ENCODE measurements around the gene SLC66A1.

SLC66A1 gene

DNA sequence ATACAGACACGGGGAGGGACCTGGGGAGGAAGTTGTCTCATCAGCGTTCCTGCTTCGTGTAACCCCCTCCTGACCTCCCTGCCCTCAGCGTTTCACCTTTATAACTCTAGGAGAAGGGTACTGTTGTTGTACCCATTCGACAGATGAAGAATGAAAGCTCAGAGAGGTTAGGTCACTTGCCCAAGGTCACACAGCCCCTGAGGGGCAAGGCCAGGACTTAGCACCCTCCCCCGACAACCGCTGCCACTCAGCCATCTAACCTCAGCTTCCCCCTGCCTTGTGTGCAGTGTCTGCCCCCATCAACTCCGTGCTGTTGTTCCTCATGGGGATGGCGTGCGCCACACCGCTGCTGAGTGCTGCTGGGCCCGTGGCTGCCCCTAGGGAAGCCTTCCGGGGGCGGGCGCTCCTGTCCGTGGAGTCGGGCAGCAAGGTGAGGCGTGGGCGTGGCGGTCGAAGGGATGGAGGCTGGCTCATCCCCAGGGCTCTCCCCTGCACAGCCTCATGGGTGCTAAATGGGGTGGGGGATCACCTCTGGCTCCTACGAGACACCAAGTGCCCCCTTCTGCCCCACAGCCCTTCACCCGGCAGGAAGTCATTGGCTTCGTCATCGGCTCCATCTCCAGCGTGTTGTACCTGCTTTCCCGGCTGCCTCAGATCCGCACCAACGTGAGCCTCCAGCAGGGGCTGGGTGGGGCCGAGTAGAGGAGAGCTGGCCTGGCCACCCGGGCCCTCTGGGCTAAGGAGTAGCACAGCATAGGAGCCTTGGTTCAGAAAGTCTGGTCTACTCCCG, 14.0 kb downstream of the SLC66A1 start:
- no peak for DNase-seq

DNA sequence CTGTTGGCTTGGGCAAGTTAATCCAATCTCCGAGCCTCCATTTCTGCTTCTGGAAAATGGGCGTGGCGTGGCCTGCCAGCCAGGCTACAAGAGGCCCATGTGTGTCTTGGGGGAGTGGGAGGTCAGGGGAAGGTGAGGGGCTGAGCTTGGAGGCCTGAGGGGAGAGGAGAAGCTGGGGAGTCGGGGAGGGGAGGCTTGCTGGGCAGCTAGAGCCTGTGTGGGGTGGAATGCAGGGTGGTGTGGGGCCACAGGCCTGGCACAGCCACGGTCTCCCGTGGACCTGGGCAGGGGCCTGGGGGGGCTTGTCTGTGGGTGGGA, 14.6 kb downstream of the SLC66A1 start:
- DNase-seq, result no peak

DNA sequence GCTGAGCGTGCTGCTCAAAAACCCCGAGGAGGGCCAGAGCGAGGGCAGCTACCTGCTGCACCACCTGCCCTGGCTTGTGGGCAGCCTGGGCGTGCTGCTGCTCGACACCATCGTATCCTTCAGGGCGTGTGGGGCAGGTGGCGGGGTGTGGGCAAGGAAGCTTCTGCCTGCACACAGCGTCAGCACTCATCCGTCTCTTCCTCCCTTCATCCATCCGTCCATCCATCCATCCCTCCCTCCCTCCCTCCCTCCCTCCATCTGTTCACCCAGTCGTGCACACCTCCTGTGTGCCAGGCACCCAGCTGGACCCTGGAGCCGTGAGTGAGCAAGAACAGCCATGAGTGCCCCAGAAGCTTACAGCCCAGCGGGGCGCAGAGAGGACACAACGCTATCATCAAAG, 15.2 kb downstream of the SLC66A1 start:
- no peak for DNase-seq

DNA sequence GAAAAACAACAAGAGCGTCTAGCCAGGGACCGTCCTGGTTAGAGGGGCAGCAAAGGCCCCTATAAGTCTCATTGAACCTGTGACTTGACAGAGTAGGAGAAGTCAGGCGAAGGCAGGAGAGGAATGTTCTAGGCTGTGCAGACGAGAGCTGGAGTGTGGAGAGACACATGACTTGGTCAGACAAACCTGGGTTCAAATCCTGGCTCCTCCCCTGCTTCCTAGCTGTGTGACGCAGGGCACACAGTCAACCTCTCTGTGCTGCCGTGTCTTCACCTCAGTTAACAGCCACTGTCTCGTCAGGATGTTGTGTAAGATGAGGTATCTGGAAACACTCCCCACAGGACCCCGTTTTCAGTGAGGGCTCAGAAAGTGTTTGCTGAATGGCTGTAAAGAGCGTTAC, 15.6 kb downstream of the SLC66A1 start:
- no peak for DNase-seq

DNA sequence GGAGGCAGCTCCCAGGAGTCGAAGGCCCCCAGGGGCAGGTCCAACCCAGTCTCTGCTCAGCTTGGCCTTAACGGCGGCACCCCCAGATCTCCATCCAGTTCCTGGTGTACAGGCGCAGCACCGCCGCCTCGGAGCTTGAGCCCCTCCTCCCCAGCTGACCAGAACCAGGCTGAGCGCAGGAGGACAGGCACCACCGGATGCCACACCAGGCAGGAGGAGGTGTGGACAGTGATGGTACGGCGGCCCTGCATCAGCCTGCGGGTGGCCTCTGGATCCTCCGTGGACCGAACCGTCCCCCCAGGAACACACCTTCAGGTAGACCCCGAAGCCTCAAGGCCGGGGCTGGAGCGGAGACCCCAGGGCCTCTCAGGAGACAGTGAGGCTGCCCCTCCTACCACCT, 16.4 kb downstream of the SLC66A1 start:
- DNase-seq, result no peak

DNA sequence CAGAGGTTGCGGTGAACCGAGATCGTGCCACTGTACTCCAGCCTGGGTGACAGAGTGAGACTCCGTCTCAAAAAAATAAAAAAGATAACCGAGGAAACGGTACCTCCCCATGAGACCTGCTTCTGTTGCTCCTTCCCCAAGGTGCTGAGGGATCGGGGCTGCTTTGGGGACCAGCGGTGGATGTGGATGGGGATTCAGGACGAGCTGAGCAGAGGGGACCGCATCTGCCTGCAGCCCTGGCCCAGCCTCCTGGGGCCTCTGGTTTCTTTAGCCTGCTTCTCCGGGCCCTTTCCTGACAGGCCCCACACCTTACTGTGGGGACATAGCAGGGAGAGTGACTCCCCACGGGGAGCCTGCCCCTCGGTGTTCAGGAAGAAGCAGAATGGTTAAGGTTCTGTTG, 17.1 kb downstream of the SLC66A1 start:
- DNase-seq, result no peak

DNA sequence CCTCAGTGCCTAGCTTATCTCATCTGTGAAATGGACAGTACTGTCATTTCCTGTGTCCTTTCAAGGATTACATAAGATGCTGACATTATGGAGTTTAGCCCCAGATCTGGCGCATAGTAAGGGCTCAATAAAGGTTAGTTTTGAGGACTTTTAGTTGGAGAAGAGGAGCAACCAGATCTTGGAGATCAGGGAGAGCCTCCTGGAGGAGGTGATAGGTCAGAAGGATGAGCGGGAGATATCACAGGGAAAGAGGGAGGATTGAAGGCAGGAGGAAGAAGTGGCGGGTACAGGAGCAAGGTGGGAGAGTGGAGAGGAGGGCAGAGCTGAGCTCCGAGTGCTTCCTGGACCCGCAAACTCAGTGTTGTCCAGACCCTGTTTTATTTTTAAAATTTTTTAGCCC, 17.5 kb downstream of the SLC66A1 start:
- DNase-seq, result no peak

DNA sequence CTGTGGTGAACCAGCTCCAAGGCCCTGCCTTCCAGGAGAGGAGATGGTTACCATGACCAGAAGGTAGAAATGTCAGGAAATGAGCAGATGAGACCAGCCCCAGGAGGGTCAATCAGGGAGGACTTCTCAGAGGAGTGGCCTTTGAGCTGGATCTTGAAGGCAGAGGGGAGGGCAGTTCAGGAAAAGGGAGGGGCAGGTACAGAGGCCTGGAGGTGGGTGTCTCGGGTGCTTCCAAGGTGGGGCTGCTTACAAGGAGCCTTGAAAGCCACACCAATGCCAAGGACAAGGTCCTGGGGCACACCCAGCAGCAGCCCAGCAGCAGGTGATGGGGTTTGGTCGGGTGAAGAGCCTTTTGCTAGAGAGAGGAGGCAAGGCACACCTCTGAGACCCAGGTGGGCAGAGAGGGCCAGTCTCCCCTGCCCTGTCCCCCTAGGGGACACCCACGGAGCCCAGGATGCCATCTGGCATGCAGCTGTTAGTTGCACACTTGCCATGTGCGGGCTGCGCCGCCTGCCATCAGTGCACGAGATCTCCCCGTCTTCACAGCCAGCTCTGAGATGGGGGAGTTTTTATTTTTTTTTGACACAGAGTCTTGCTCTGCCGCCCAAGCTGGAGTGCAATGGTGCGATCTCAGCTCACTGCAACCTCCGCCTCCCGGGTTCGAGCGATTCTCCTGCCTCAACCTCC, 18.5 kb downstream of the SLC66A1 start:
- DNase-seq, result no peak

DNA sequence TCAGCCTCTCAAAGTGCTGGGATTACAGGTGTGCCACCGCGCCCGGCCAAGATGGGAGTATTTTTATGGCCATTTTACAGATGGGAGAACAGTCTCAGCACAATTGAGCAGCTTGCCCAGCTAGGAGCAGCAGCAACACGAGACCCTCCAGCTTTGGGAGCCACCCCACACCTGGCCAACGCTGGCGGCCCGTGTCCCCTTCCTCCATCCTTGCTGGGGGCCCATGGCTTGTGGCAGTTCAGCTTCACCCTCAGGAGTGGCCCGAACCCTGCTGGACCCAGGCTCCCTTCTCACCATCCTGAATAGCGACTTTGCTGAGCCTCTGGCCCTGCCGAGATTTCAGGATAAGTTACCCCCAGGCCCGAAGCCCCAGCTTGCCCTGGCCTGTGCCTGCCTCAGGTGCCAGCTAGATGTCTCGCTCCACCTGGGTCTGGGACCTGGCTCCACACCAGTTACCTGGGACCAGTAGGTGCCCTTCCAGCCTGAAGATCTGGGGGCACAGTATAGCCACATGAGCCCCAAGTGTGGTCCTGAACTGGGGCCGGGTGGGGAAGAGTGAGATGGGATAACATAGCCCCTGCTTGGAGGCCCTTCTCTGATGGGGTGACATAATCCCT, 19.2 kb downstream of the SLC66A1 start:
- DNase-seq, result no peak

DNA sequence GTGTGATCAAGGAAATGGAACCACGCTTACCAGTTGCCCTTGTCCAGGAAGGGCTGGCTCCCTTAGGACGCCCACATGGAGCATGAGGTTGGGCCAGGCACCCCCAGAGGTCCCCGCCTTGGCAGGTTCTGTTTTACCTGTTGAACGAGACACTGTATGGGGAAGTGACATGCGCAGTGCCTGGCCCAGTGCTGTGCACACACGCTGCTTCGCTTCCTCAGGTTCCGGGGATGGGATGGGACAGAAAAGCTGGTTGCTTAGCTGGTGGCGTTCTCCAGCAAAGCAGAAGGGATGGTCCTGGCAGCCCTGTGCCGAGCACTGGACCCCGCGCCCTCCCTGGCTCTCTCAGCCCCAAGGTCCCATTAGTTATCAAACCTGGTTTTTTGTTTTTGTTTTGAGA, 20.7 kb downstream of the SLC66A1 start:
- no peak for DNase-seq

DNA sequence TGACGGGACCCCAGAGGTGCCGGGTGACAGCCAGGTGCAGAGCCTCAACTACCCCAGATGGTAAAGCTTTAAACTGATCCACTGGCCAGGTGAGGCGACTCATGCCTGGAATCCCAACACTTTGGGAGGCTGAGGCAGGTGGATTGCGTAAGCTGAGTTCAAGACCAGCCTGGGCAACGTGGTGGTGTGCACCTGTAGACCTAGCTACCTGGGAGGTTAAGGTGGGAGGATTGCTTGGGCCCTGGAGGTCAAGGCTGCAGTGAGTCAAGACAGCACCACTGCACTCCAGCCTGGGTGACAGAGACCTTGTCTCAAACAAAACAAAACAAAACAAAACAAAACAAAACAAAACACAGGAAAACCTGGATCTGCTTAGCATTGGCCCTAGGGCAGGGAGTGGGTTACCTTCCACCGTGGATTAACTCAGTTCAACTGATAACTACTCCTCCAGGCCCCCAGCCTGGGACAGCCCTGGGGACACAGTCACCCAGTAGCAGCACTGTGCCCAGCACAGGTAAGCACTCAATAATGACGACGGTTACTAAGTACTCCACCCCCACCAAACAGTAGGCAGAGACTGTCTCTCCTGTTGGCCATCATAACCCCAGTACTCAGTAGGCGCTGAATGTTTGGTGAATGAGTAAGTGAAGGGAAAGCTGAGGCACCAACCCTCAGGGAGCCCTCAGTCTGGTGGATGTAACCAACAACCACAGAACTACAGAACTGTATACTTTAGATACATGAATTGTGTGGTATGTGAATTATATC, 21.6 kb downstream of the SLC66A1 start:
- no peak for DNase-seq

DNA sequence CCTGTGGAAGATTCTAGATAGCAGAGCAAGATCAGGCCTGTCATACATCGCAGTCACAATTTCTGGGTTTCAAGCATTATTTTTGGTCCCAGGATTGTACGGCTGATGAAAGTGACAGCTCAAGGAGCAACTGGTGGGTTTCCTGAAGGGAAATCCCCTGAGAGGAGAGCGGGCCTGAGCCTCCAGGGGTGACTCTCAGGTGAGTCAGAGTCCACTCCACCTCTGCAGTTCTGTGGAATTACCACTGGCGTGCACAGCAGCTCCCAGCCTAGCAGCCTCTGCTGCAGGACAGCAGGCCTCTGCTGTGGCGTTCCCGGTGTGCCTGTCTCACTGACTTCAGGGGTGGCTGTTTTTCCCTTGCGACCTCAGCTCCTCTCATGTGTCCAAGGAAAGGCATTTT, 24.4 kb downstream of the SLC66A1 start:
- DNase-seq, result no peak

DNA sequence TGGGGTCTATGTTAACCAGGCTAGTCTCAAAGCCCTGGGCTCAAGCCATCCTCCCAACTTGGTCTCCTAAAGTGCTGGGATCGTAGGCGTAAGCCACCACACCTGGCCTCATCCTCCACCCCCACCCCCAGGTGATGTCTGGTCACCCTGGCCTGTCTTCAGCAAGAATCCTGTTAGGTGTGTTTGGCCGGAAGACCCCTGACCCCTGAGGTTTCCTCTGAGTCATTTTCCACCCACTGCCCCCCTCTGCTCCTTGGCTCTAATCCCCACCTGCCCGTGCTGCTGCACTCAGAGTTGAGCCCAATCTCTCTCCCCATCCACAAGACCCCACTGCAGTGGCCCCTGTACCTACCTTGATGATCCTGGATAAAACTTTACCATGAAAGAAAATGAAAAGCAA, 25.2 kb downstream of the SLC66A1 start:
- no peak for DNase-seq

DNA sequence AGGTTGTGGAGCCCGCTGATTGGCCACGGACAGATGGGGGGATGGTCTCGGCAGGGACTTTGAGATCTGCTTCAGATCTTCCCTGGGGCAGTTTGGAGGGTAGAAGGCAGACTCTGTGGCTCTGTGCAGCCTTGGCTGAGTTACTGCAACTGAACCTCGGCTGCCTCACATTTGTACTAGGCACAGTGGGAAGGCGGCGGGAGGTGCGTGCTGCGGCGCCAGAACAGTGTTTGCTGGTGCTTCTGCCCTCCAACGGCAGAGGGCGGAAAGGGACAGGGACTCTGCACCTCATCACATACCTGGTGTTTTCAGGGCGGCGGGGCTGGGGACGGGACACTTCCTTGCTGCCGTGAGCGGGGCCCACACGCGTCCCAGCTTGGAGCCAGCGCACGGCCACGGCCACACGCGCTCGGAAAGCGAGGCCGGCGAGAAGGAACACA, 26.2 kb downstream of the SLC66A1 start:
- no peak for DNase-seq

DNA sequence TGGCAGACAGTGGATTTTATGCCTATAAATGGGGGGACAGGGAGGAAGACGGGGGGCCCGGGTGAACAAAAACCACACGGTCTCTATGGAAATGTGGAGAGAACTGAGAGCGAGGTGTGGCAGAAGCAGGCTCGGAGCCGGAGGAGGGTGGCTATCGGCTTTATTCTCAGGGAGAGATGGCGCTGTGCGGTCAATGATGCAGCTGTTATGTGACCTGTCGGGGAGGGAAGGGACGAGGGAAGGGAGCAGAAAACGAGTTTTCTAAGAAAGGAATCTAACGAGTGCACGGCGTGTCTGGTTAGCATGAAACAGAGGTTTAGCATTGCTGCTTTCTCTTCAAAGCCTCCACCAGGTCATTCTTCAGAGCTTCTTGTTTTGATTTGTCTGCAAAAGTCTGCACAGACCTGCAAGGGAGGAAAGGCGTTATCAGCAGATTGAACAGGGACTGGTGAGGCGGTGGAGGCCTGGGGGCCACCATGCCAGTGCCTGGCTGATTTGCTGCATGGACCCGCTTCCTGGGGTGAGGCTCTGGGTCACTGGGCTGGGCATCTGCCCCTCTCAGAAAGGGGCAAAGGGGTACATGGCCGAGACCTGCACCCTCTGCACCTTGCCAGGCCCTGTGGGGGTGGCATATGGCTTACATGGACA, 27.2 kb downstream of the SLC66A1 start:
- no peak for DNase-seq

DNA sequence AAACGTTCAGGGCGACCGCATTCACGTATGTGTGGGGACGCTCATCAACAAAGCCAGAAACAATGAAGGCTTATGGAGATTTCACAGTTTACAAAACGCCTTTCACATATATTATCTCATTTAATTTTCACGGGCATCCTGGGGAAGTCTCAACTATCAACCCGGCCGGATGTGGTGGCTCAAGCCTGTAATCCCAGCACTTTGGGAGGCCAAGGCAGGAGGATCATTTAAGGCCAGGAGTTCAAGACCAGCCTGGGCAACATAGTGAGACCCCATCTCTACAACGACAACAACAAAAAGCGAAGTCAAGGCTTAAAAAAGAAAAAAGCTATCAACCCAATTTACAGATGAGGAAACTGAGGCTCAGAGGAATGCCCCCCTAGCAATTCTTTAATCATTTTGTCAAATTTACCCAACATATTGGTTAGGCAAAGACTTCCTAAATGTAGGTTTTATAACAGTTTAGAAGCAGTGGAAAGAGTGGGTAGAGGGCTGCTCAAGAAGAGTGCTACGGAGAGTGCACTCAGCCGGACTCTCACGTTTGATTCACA, 28.3 kb downstream of the SLC66A1 start:
- DNase-seq, result no peak

DNA sequence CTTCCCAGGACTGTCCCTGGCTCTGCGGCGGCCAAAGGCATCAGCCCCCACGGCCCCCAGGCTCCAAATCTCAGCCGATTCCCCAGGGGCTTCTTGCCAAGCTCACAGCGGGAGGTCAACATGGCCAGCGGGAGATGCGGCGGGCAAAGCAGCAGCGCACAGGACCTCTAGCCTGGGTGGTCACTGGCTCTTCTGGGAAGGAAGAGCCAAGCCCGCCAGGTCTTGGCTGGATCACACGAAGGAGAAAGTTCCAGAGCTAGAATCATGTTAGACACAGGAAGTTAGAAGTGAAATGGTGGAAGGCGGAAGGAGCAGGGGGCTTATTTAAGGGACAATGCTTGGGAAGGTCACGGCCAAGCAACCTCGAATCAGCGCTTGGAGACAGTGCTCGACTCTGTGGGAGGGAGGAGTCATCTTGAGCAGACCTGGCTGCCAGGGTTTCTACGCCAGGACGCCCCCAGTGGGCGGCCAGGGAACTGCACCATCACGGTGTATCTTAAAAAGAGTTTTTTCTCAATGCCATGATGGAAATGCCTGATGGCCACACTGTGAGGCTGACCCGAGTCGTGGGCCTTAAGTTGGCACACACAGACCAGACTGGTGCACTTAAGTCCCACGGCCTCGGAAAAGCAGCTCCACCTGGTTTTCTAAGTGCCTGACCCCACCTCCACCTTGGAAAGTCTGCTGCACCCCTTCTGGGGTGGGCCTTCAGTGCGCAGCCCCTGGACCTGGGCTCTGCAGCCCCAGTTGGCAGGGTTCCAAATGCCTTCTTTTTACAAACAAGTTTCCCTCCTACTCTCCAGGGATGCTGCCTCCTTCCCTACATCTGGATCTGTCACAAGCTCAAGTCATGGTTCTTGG, 29.3 kb downstream of the SLC66A1 start:
- peak; percentile 65 for DNase-seq

DNA sequence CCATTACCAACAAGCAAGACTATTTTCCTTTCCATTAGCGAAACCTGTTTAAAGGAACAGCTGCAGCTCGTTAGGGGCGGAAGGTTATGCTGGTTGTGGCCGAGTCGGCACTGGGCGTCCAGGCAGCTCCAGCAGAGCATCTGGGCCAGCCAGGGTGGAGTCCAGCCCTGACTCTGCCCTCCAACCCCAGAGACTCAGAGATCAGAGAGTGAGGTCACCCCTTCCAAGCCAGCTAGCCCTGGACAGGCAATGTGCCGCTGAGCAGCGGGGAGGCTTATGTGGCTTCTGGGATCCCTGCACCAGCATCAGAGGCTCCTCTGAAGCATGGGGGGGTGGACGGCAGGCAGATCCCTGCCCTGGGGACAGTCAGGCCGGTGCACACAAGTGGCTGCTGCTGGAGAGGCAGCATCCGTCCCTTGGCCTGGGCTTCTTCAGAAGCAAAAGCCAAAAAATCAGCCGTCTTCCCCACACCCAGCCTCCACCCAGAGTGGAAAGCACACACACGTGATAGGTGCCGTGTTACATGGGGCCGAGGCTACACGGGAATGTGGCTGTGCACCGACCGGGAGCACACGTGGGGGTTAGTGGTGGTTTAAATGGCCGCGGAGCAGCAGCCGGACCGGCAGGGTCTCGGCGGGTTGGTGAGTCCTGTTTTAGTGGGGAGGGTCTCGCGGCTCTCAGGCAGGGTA, 30.1 kb downstream of the SLC66A1 start:
- no peak for DNase-seq

DNA sequence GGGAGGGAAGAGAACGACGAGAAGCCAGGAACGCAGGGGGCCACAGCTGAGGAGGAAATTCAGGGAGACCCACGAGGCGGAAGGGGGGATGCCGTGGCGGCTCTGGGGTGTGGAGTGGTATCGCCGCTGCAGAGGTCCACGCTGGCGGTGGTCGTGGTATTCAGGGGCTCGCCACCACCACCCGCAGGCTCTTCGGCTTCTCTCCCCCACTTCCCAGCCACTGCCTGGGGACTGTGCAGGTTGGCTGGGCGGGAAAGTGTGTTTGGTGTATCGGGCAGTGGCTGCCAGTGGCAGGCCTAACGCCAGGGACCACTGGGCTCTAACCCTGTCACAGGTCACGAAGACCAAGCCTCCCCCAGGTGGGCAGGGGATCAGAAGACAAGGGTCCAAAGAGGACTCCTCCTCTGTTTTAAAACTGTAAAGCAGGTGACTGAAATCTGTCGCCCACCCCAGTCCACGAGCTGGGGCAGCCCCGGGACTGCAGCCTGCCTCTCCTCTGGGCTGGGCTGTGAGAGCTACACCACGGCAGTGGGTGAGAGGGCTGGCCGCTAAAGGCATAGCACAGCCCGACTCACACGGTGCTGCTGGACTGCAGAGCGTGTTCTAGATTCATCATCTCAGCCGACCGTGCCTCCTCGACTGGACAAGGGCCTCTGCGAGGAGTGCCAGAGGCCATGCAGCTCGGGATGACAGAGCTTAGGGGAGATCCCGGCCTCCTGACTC, 30.9 kb downstream of the SLC66A1 start:
- DNase-seq, result no peak

DNA sequence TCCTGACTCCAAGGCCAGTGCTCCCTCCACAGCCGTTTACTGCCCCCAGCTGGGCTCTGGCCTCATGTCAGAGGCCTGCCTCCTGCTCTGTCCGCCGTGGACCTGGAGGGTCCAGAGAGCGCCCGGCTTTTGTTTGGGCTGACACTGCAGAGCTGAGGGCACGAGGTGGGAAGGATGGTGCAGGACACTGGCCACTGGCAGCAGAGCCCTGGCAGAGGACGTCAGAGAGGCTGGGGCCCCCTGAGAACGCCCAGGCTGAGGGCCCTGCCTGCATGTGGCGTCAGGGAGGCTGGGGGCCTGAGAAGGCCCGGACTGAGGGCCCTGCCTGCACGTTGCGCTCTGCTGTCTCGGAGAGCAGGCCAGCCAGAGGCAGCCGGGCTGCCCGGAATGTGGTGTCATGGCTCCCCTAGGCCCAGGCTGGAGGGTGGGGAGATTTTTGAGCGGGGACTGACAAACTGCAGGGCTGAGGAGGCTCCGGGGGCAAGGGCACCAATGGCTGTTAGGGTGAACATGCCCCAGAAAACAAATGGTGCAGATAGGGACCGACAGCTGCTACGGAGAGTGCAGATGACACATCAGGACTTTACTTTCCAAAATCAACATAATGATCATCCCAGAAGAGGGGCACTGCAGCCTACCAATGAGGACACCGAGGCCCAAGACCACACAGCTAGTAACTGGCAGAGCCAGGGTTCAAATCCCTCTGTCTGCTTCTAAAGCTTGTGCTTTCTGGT, 31.7 kb downstream of the SLC66A1 start:
- DNase-seq, result no peak
